SIG-M5 treated with dmso at 0.1 percent for 504 hours (cell line): ENCODE results near the gene GJA10.

Experiments
- DNase-seq: peaks from one replicate; lab custom pipeline; 2025; ENCODE audit not compliant: unreplicated experiment; lab: John Stamatoyannopoulos, UW

The GJA10 gene

DNA sequence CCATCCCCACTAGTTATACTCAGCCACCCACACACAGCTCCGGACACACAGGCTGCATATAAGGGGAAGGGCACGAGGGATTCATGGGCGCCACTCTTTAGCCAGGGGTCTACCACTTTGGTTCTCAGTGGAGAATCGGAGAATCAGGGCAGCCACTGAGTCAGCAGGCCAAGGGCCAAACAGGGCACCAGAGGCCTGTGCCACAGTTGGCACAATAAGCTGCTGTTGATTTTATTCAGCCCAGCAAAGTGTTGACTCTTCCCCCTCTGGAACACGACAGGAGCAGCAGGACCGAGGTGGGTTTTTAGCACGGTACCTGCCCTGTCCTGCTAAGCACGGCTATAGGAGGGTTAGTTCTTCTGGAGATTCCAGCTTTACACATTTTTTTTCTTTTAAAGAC is 48.3 kb downstream of the GJA10 start:
- no peak for DNase-seq

DNA sequence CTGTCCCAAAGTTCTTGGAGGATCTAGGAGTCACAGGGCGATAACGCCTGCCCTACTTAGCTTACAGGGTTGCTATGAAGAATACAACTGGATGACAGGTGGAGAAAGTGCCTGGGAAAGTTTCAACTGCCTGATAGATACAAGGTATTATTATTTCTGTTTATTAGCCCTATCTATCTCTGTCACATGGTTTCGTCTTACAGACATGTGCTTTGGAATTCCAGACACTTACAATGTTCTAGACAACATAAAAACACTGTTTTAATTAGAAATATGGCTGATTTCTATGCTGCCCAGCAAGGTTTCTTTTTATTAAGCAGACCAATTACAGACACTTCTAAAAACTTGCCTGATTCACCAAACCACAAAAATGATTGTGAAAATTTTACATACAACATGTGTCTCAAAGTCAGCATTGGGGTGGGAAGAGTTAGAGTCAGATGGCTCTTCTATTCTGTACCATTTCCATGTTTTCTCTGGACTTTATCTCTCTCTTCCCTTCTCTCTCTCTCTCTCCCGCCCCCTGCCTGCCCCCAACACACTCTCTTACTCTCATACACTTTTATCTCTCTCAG is 50.0 kb downstream of the GJA10 start:
- no peak for DNase-seq

DNA sequence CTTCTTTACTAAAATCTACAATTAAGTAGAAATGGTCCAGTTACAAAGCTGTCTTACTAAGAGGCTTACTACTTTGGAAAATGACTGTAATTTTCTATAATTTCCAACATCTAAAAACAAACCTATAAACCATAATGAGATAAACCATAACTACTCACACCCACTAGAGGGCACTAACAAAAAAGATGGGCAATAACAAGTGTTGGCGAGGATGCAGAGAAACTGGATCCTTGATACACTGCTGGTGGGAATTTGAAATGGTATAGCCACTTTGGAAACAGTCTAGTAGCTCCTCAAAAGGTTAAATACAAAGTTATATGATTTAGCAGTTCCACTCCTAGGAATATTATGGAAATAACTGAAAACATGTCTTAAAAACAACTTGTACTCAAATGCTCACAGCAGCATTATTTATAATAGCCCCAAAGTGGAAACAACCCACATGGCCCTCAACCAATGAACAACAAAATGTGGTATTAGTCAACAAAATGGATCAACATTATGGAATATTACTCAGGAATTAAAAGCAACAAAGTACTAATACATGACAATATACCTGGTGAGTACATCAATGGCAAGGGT is 50.6 kb downstream of the GJA10 start:
- DNase-seq: peak; percentile 15
